Lung (tissue), 12 donors: Measurements from ENCODE around the gene PDP2. TPM values are rescaled to one million over a fixed set of nuclear protein-coding genes. Genes with fewer than 3 reads are reported as not detected.

Experiments
- ATAC-seq: fragments of 200-7000 bp; cut with Tn5 transposase; one replicate; pipeline ENCODE4 v1.9.1; 2020; ENCODE audit warnings: moderate number of reproducible peaks; ENCODE audit not compliant: insufficient read depth, low FRiP score
- DNase-seq, 3 donors: peaks; one replicate each; pipeline ENCODE4 v3.0.0-alpha.2; 2013 to 2017
- H3K27ac ChIP-seq, 2 donors: one replicate each; pipeline ENCODE4 v1.5.1; 2013; ENCODE audit warnings: mild to moderate bottlenecking in 2 of 2, moderate library complexity in 2 of 2, control low read depth in 1 of 2, inconsistent platforms in 1 of 2, low read depth in 1 of 2, low read length in 1 of 2
- H3K27me3 ChIP-seq, 3 donors: one replicate each; pipeline ENCODE4 v1.5.1; 2013; ENCODE audit warnings: low read length in 2 of 3; ENCODE audit not compliant: control insufficient read depth in 3 of 3, insufficient read depth in 3 of 3
- H3K36me3 ChIP-seq, 4 donors: one replicate each; pipeline ENCODE4 v1.5.1; 2013; ENCODE audit warnings: low read length in 4 of 4, mild to moderate bottlenecking in 1 of 4, moderate library complexity in 1 of 4; ENCODE audit not compliant: control insufficient read depth in 4 of 4, insufficient read depth in 4 of 4
- H3K4me1 ChIP-seq, 5 donors: one replicate each; pipeline ENCODE4 v1.5.1; 2013; ENCODE audit warnings: low read length in 5 of 5, mild to moderate bottlenecking in 2 of 5, moderate library complexity in 1 of 5; ENCODE audit not compliant: control insufficient read depth in 5 of 5, insufficient read depth in 5 of 5
- H3K4me3 ChIP-seq: one replicate; pipeline ENCODE4 v1.5.1; 2013; ENCODE audit warnings: mild to moderate bottlenecking, control low read depth, moderate library complexity
- H3K9ac ChIP-seq, 2 donors: one replicate each; pipeline ENCODE4 v1.5.1; 2013; ENCODE audit warnings: low read length in 2 of 2, control low read depth in 1 of 2; ENCODE audit not compliant: insufficient read depth in 1 of 2
- H3K9me3 ChIP-seq, 4 donors: one replicate each; pipeline ENCODE4 v1.5.1; 2013; ENCODE audit warnings: low read length in 3 of 4, mild to moderate bottlenecking in 1 of 4, moderate library complexity in 1 of 4; ENCODE audit not compliant: control insufficient read depth in 4 of 4, insufficient read depth in 3 of 4
- WGBS, 2 donors: extraction: QIAGEN DNeasy Blood & Tissue Kit; methylation state at CpG; one replicate each; pipeline ENCODE4 v1.1.7; 2013; 5-methylcytosine and 5-hydroxymethylcytosine counted together
- polyA plus RNA-seq, 2 donors: library from polyadenylated mRNA; stranded (reverse); fragments of 200-250 nt; gene quantifications; one replicate each; pipeline ENCODE4 v1.2.1, GENCODE V29; 2013
- total RNA-seq, 2 donors: library from RNA; depleted of rRNA in 1 of 2; stranded (reverse); fragments of >200 nt in 1 of 2; gene quantifications; one replicate each; pipeline ENCODE4 v1.2.1, GENCODE V29; 2014 to 2021
- TF ChIP-seq, protein P1 (sequence below): IDR thresholded peaks from 2 replicates; pipeline ENCODE4 v1.5.1; 2012; ENCODE audit warnings: mild to moderate bottlenecking; ENCODE audit errors: control extremely low read depth, extremely low read depth
- donor health status: control.
- donor health status: control.
- donor health status: Bipolar disorder and iron deficiency.
- donor health status: healthy.
- donor health status: DM: yes; HTN: yes; CAD: no.

PDP2 gene
- total and polyA plus RNA-seq, 4 donors: 4.5 to 23.0 (median 13.1) TPM

DNA sequence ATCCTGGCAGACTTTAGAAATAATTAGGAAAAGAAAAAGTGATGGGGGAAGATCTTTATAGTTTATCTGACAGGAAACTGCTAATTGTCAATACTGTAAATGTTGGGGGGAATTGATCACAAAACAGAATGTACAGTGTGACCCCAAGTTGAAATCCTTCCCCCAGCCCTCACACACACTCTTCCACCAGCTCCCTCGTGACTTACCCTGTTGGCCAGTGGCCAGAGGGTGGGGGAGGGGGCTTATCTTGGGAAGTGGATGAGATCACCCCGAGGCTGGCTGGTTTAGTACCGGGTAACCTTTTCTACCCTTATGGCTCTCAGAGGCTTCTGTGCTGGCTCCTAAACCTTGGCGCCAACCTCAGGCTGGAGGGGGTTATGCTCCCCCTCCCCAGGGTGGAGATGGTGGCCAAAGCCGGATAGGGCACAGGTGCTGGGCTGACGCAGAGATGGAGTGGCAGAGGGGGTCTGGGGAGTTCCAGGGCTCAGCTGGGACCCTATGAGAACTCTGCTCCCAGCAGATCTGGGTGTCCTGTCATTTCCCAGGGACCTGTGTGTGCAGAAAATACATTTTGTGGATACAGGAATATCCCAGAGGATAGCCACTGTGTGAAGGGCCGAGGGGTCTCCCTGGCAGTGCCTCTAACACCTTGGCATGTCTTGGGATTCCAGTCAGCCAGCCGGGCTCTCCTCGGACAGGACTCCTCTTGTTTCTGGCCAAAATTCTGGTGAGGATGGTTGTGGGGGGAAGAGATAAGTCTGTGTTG, 19.8 kb downstream of the PDP2 start:
- Histone ChIP-seq H3K4me1 (peaks cover 0 to 57% (median 30%) of the 10 kb centered on the region in 5 donors), H3K36me3 (no peaks in the 10 kb centered on the region), H3K27ac (peak overlapping the region; percentile 88 to 89), H3K27me3 (no peaks in the 10 kb centered on the region), H3K9ac (peak overlapping the region in 1 of 2 donors; percentile 67), H3K9me3 (no peaks in the 10 kb centered on the region), H3K4me3 (no peak overlapping the region)
- ATAC-seq (no peak), DNase-seq (peak; percentile 92 to 95 (median 94))
- WGBS, 2 donors: 33 to 44% methylated on average over 9 of the region's 9 CpGs
- TF ChIP-seq, protein P1, sequence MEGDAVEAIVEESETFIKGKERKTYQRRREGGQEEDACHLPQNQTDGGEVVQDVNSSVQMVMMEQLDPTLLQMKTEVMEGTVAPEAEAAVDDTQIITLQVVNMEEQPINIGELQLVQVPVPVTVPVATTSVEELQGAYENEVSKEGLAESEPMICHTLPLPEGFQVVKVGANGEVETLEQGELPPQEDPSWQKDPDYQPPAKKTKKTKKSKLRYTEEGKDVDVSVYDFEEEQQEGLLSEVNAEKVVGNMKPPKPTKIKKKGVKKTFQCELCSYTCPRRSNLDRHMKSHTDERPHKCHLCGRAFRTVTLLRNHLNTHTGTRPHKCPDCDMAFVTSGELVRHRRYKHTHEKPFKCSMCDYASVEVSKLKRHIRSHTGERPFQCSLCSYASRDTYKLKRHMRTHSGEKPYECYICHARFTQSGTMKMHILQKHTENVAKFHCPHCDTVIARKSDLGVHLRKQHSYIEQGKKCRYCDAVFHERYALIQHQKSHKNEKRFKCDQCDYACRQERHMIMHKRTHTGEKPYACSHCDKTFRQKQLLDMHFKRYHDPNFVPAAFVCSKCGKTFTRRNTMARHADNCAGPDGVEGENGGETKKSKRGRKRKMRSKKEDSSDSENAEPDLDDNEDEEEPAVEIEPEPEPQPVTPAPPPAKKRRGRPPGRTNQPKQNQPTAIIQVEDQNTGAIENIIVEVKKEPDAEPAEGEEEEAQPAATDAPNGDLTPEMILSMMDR: no peak

DNA sequence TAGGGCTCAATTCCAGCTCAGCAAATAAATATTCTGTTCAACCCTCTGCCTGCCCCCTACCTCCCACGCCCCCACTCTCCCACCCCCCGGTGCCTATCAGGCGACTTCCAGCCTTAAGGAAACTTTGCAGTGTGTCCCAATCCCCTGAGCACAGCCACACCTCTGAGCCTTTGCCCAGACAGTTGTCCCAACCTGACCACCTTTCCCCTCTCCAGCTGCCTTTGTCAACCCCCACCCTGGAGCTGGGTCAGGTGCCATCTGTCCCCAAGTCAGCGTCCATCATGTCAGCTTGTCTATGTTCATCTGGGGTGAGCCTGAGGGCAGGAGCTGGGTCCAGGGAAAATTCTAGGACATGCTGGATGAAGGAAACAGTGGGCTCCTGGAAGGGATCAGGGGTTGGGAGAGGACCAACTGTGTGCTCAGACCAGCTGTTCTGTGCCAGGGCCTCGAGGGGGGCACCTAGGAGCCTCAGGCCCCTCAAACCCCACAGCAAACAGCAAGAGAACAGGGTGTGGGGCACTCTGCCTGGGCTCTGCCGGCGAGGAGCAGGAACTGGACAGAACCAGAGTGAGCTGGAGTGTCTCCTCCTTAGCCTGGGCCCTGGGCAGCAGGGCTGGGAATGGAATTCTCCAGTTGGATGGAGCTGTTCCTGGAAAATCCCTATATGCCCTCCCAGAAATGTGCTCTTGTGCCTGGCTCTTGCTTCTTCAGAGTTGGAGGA, 20.6 kb downstream of the PDP2 start:
- Histone ChIP-seq H3K36me3 (no peaks in the 10 kb centered on the region), H3K27me3 (no peaks in the 10 kb centered on the region), H3K9ac (peak overlapping the region in 1 of 2 donors; percentile 62), H3K9me3 (no peaks in the 10 kb centered on the region), H3K27ac (peak overlapping the region; percentile 59 to 89), H3K4me1 (peaks cover 0 to 62% (median 37%) of the 10 kb centered on the region in 5 donors), H3K4me3 (no peak overlapping the region)
- TF ChIP-seq, protein P1: no peak
- 60 to 69% methylated on average over 7 of the region's 7 CpGs for WGBS, 2 donors
- DNase-seq (peak; percentile 33 to 79 (median 51)), ATAC-seq (no peak)

DNA sequence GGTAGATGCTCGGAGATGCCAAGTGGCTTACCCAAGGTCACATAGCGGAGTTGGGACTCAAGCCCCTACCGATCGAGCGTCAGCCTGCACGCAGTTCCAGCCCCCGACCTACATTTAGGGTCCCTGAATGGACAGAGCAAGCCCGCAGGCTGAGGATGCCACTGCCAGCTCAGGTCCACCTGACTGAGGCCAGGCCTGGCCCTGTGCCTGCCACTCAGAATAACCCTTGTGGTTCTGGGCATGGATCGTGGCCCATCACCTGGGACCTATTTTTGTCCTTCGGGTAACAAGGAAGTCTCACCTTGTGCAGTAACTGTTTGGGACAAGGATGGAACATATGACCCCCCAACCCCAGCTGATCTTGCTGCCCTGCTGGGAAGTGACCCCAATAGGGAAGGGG, 21.3 kb downstream of the PDP2 start:
- Histone ChIP-seq H3K4me3 (no peak overlapping the region), H3K9ac (no peak overlapping the region), H3K36me3 (no peaks in the 10 kb centered on the region), H3K27me3 (no peaks in the 10 kb centered on the region), H3K27ac (peak overlapping the region; percentile 59 to 89), H3K9me3 (no peaks in the 10 kb centered on the region), H3K4me1 (peaks cover 0 to 63% (median 38%) of the 10 kb centered on the region in 5 donors)
- ATAC-seq: no peak
- no peak for DNase-seq
- 85 to 93% methylated on average over 10 of the region's 10 CpGs for WGBS, 2 donors
- TF ChIP-seq, protein P1: no peak
